HG02763 (cell line): ENCODE measurements around the gene PRKN.

Experiments used
- ATAC-seq: cut with Tn5 transposase; IDR thresholded peaks from one replicate; pipeline ENCODE4 v1.9.1; 2021; ENCODE audit warnings: mild to moderate bottlenecking, moderate library complexity; ENCODE audit not compliant: unreplicated experiment

The PRKN gene

GRCh38 chr6:162711376-162711775, 16.2 kb downstream of the PRKN start:
- no peak for ATAC-seq

GRCh38 chr6:162710936-162711335, 16.6 kb downstream of the PRKN start:
- ATAC-seq = no peak

- ATAC-seq = no peak
Observed at GRCh38 chr6:162710419-162710818, 17.1 kb downstream of the PRKN start.

- ATAC-seq = no peak
Observed at GRCh38 chr6:162709431-162709830, 18.1 kb downstream of the PRKN start.

GRCh38 chr6:162708971-162709370, 18.6 kb downstream of the PRKN start:
- no peak for ATAC-seq

GRCh38 chr6:162706232-162706631, 21.3 kb downstream of the PRKN start:
- ATAC-seq = no peak

- ATAC-seq = no peak
Observed at GRCh38 chr6:162705736-162706135, 21.8 kb downstream of the PRKN start.

GRCh38 chr6:162704001-162704400, 23.6 kb downstream of the PRKN start:
- no peak for ATAC-seq

- no peak for ATAC-seq
Observed at GRCh38 chr6:162702446-162702845, 25.1 kb downstream of the PRKN start.

GRCh38 chr6:162701551-162701950, 26.0 kb downstream of the PRKN start:
- ATAC-seq = no peak

- no peak for ATAC-seq
Observed at GRCh38 chr6:162700966-162701365, 26.6 kb downstream of the PRKN start.

- no peak for ATAC-seq
Observed at GRCh38 chr6:162699961-162700360, 27.6 kb downstream of the PRKN start.

GRCh38 chr6:162698440-162698839, 29.1 kb downstream of the PRKN start:
- ATAC-seq = no peak

- ATAC-seq = no peak
Observed at GRCh38 chr6:162697872-162698403, 29.6 kb downstream of the PRKN start.

- ATAC-seq = no peak
Observed at GRCh38 chr6:162690158-162690557, 37.4 kb downstream of the PRKN start.

GRCh38 chr6:162688751-162689345, 38.7 kb downstream of the PRKN start:
- ATAC-seq = no peak

GRCh38 chr6:162685586-162685985, 42.0 kb downstream of the PRKN start:
- no peak for ATAC-seq

GRCh38 chr6:162684961-162685360, 42.6 kb downstream of the PRKN start:
- no peak for ATAC-seq

- no peak for ATAC-seq
Observed at GRCh38 chr6:162684052-162684451, 43.5 kb downstream of the PRKN start.

GRCh38 chr6:162683135-162683534, 44.4 kb downstream of the PRKN start:
- no peak for ATAC-seq

GRCh38 chr6:162681447-162681846, 46.1 kb downstream of the PRKN start:
- ATAC-seq = no peak

GRCh38 chr6:162680871-162681270, 46.7 kb downstream of the PRKN start:
- no peak for ATAC-seq

GRCh38 chr6:162680367-162680766, 47.2 kb downstream of the PRKN start:
- no peak for ATAC-seq
